ENCODE measurements around the gene MRPL23.

The MRPL23 gene

DNA sequence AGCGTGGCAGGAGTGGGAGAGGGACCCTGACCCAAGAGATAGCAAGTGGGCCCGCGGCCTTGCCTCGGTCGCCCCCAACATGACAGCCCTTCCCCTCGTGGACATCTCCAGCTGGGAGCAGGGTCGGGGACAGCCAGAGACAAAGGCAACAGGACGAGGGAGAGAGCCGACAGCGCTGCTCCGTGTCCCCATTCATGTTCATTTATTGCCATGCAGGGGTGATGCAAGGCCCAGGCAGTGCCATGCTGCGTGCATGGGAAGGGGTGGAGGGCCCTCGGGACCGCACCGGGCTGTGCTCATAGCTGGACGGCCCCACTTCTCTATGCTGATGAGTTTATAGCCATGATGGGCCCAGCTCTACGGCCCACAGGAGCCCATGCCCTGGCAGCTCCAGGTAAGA is 12.7 kb downstream of the MRPL23 start:
- DNase-seq = no peak

DNA sequence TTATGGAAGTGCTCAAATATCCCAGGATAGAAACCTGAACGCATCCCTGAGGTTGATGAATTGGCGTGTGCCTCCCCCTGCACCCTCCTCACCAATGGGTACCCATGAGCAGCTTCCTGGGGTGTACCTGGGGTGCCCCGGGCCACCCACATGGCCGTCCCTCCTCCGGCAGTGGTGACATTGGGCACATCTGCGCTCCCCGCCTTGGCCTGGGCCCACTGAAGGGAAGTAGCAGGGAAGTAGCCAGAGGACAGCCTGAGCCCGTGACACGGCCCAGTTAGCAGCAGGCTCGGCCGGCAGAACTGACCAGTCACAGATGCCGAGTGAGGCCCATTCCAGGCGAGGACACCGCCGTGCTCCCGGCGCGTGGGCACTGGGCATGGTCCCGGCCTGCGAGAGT is 16.7 kb downstream of the MRPL23 start:
- no peak for DNase-seq

DNA sequence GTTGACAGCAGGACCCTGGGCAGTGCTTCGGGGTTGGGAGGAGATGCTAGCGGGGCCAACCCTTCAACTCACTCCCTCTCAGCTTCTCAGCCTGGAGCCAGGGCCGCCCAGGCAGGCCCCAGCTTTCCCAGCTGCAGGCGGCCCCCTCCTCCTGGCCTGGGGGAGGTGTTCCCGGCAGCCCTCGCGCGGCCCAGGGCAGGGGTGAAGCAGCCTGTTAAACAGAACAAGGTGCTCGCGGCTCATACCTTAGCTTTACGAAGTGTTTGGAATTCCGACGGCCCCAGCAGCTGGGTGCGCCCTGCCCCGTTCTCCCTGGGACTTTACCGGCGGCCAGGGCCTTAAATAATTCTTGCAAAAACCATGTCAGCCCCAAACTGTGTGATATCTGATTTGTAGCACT is 17.2 kb downstream of the MRPL23 start:
- DNase-seq = no peak

DNA sequence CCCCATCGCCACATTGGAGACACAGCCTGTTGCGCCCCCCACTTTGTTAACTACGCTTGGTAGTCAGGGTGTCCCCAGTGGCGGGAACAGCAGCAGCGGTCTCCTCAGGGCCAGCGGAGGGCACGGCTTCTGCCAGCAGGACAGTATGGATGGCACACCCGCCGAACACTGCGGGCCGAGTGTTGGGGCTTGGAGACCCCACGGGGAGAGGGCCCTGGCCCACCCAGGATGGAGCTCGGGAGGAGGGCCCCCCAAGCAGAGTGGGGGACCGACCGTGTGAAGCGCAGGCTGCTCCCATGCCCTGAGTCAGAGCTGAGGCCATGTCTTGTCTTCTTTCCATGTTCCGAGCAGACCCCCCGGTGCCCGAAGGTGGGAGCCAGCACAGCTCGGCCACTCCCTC is 17.8 kb downstream of the MRPL23 start:
- DNase-seq = no peak

DNA sequence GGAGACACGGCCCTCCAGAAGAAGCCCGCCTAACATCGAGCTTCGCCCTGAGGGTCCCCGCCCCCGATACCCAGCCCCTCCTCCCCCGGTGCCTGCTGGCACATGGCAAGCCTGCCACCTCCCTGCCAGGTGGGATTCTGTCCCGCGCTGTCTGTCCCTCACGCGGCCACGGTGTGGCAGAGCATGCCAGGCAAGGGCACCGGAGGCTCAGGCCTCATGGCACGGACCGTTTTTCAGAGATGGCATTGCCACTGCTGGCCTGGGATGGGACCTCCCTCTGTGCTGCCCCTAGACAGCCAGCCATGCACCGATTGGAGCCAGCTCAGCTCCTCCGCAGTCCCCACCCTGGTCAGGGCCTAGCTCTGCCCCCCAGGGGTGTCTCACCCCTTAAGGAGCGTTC is 19.4 kb downstream of the MRPL23 start:
- DNase-seq = no peak

DNA sequence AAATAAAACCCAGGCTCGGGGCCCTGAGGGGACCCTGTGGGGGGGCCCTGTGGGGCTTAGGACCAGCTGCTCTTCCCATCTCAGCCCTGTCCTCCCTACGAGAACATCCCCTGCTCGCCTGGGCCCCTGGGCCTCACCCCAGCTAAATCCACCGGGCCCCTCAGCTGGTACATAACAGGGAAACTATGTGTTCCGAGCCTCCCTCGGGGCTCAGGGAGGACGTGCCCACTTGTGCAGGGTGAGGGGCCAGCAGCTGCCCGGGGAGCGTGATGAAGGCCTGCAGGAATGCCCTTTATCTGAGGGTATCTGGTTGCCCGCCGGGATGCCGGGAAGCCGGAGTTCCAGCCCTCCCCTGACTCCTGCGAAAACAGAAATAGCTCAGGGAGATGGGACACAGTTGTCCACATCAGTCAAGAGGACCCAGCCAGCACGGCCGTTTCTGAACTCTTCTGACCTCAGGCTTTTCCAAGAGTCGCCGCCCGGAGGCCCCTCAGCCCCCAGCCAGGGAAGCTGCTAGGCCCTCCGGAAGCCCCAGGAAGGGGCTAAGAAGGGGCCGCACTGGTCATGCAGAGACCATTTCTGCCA is 20.6 kb downstream of the MRPL23 start:
- DNase-seq = no peak

DNA sequence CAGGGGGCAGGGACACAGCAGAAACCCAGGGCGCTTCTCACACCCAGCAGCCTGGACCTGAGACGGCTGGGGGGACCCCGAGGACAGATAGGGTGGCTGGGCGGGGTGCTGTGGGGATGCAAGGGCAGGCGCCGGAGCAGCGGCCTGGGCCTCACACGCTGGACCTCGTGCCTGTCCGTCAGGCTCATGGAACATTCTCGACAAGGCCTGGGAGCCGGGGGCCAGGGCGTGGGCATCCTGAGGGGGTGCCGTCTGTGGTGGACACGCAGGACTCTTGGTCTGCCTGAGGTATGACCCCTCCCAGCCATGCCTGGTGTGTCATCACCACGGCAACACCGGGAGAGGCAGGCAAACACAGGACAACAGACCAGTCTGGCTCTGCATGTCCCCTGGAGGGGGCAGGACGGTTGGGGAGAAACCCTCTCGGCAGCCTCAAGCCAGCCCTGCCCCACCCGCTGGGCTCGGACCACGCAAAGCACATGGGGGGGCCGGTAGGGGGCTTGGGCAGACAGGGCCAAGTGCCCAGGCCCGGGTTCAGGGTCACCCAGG is 21.4 kb downstream of the MRPL23 start:
- no peak for DNase-seq

DNA sequence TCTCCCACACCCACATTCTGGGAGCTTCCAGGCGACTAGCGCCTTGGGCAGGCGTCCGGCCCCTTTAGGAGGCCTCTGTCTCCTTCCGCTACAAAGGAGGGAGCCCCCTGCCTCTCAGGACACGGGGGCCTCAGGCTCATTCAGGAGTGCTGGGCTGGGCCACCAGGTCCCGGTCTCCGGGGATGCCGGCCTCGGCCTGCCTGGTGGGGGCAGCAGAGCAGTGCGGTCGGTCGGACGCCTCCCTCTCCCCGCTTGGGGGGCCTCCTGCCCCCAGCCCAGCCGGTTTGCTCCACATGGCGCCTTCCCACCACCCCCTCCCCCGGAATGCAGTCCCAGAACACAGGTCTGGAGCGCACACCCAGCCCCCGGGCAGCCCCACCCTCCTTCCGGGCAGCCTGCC is 21.9 kb downstream of the MRPL23 start:
- DNase-seq = no peak

DNA sequence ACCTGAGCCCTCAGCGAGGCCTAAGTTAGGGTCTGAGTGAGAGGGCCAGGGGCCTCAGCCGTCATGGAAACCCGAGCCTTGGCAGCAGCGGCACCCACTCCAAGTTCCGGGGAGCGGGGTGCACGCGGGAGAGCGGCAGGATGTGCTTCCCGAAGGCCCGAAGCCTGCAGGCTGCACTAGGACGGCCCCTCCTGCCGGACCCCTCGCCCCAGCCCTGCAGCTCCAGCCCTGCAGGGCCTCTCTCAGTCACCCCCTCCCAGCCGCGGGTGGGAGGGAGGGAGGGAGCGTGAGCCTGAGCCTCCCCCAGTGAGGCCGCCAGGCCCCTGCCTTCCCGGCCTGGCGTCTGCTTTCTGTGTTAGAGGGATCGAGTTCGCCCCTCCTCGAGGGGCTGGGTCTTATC is 22.6 kb downstream of the MRPL23 start:
- no peak for DNase-seq

DNA sequence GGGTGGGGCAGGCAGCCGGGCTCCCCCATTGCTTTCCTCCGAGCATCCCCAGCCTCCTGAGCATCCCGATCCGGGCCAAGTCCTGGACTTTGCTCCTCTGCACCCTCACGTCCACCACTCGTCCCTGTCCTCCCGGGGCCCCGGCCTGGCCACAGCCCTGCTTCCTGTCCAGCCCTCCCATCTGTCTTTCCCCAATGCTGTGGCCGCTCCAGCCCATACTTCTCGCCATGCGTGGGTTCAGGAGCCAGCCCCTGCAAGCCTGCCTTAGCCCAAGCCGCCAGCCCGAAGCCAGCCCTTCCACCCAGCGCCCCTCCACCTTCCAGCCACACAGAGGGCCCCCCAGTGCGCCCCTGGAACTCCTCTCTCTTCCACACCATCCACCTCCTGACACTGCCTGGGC is 23.8 kb downstream of the MRPL23 start:
- DNase-seq = no peak

DNA sequence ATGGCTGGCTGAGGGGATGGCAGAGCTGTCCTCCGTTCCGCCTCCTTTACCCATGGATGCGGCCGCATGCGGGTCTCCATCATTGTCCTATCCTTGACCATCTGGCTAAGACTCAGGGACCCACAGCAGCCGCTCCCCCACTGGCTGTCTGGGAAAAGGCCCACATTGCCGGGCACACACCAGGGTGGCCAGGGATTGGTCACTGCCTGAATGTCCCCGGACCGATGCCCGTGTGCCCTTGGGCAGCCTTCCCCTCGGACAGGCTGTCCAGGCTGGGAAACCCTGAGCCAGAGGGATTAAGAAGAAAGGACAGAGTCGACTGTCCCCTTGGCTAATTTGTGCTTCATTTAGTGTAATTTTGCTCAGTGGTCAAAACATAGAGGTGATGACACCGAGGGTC is 28.1 kb downstream of the MRPL23 start:
- no peak for DNase-seq

DNA sequence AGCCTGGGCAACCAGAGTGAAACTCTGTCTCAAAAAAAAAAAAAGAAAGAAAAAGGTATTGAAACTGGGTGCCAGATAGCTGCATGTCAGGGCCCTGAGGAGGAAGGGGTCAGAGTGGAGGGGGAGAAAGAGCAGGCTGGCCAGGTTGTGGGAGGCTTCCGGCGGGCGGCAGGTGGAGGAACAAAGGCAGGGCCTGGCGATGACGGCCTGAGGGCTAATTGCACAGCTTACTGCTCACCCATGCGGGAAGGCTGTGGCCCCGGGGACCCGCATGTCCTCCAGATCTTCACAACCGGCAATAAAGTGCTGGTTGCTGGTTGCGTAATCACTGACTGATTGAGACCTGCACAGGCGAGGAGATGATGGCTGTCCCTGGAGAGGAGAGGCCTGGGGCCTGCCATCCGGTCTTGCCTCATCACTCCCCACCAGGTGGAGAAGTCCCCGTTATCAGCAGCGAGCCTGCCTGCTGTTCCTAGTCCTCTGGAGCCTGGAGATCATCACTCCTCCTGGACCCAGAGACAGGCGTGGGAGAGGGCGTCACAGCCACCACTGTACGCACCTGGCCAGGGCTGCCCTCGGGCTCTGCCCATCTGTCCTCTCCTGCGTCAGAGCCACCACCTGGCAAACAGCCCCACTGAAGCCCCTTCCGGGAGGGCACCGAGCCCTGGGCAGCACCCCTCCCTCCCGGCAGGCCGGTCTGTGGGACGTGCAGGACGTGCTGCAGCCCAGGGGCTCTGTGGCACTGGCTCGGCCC is 31.8 kb downstream of the MRPL23 start:
- DNase-seq = no peak

DNA sequence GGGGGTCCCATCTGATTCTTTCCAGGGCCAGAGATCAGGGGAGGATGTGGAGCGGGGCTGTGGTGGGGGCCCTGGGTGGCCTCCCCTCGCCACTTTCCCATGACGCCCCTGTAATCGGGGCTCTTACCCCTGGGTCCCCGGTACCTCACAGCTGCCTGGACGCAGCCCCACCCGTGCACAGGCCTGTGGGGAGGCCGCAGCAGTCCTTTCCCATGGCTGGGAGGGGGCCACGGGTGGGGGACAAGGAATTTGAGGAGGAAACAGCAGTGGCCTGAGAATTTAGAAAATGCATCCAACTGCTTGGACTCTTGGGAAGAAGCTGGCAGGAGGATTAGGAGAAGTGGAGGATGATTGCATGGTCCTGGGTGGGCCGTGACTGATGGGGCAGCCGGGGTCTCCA is 32.5 kb downstream of the MRPL23 start:
- no peak for DNase-seq

DNA sequence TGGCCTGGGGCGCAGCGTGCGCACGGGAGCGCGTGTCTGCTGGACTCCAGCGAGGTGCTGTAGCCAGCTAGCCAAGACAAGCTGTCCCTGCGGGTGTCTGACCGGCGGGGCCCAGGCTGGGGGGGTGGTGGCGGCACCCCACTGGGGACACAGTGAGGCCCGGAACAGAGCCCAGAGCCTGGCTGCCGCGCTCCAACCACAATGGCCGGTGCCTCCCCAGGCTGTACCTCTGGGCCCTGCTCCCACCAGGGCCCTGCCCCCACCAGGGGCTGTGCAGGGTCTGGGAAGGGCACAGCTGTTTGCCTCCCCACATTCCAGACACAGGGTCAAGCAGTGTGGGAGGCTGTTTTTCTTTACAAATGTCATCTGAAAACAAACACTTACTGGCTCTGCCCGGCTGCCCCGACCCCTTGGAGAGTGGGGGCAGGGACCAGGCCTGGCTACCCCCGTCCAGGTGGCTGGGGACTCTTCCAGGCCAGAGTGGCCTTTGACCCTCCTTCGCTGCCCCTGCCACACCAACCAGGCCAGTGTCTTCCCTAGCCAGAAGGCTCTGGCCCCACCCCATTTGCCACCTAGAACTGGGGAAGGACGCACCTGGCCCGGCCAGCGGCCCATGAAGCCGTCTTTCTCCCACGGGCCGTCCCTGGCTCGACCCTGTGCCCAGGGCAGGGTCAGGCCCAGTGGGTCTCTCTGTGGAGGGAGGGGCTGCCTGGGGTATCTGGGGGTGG is 35.9 kb downstream of the MRPL23 start:
- DNase-seq = no peak

DNA sequence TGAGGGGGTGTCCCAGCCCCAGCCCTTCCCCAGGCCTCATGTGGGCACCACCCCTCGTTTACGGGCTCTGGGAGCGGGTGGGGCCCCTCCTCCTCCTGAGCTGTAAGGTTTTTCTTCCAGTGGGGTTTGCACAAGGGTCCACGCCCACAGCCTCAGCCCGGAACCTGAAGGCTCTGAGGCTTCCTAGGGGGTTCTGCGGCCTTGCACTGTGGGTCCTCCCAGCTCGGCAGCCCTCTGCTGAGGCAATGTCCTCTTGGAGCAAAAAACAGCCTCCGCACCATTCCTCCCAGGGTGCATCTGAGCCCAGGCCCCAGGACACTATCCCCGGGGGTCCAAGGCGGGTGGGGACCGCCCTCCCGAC is 36.4 kb downstream of the MRPL23 start:
- DNase-seq = no peak

DNA sequence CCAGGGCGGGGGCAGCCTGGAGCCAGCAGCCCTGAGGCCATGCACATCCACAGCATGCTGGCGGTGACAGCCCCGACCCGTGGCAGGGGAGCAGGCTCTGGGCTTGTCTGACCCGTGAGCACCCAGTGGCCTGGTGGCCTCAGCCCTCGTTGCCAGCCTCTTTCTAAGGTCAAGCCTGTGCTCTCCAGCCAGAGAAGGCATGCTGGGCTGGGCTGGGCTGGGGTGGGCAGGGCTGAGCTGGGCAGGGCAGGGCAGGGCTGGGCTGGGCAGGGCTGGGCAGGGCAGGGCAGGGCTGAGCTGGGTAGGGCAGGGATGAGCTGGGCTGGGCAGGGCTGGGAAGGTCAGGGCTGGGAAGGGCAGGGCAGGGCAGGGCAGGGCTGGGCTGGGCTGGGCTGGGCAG is 39.9 kb downstream of the MRPL23 start:
- no peak for DNase-seq

DNA sequence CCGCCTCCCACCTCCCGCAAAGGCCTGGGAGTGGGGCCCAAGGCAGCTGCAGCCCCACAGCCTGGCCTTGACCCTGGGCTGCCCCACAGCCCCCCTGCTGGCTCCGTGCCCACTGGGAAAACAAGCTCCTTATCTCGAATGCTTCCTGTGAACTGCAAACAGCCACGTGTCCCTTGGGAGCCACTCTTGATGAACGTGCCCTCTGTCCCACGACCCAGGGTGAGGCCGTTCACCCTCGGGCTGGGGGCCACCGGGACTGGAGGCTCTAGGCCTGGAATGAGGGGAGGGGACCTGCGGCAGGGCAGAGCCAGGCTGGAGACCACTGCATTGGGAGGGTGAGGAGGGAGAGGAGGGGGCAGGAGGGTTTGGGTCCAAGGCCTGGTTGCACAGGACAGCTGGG is 41.0 kb downstream of the MRPL23 start:
- no peak for DNase-seq

DNA sequence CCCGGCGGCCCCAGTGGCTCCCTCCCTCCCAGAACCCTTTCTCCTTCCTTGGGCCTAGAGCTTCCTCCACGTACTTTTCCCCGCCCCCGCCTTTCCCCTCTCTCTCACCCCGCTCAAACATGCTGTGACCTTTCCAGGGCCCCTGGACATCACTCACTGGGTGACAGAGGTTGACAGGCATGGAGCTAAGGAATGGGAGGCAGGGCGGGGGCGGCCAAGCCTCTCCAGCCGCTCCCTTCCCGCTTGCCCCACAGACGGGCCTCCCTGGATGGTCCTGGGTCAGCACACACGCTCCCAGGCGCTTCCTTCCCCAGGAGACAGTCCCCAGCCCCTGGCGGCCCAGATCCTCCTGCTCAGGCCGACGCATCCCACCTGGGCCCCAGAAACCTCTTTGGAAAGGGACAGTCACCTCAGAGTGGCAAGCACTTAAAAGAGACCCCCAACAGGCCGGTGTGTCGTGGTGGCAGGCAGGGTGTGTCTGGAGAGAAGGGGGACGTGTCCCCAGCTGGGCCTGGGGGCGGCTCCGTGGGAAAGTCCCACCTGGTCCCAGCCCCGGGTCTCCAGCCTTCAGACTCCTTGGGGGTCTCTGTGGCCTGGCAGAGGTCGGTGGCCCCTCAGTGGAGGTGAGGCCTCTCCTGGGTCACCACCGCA is 41.7 kb downstream of the MRPL23 start:
- no peak for DNase-seq

DNA sequence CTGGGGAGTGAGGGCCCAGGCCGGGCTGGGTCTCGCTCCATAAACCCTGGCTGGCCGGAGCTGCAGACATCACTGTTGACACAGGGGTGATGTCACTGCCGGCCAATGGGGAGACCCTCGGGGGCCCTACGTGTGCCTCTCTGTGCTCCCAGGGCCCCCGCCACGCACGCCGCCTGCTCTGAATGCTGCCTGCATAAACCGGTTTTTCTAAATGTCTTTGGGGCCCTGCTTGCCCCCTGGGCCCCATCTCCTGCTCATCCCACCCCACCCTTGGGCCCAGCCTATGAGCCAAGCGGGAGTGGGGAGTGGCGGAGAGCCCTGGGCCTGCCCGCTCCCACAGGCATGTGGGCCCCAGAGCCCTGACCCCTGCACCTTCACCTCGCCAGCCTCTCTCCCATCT is 42.8 kb downstream of the MRPL23 start:
- no peak for DNase-seq

DNA sequence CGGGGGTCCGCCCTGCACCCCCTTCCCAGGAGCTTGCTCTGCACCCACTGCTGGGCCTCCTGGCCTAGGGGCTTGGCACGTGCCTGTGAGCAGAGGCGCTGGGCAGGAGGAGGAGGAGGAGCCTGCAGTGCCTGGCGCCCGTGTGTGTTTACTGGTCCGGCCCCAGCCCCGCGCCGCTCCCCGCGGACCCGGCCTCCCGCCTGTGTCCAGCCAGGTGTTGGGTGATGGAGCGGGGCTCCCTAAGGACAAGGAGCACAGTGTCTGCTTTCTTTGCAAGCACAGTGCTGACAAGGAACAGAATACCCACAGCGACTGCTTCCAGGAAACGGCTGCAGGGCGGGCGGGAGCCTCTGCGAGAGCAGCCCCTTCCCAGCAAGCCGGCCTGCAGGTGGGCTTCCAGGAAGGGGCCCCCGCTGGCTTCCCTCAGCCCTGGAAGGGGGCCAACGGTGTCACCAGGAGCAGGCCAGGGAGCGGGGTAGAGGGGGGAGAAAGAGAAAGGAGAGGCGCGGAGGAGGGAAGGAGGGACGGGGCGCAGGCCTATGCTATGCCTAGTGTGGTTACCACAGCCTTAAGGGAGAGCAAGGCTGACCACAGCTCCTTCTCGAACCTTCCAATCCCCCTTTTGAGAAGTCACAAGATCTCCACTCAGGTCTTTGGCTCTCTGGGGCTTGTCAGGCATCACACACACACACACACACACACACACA is 43.9 kb downstream of the MRPL23 start:
- DNase-seq = no peak

DNA sequence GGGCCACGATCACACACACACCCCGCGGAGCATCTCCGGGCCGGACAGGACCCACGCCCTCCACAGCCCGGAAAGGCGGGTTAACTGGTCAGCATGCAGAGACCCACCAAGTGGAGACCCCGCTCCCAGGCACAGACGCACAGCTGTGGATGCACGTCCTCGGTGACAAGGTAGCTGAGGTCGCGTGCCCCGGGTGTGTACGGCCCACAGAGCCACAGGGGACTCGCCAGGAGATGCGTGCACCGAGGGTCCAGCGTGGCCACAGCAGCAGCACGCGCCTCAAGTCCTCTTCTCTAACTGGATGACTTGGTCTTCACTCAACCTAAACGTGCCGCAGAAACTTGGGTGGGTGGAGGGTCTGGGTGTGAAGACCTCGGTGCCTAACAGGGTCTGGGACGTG is 45.0 kb downstream of the MRPL23 start:
- DNase-seq = no peak

DNA sequence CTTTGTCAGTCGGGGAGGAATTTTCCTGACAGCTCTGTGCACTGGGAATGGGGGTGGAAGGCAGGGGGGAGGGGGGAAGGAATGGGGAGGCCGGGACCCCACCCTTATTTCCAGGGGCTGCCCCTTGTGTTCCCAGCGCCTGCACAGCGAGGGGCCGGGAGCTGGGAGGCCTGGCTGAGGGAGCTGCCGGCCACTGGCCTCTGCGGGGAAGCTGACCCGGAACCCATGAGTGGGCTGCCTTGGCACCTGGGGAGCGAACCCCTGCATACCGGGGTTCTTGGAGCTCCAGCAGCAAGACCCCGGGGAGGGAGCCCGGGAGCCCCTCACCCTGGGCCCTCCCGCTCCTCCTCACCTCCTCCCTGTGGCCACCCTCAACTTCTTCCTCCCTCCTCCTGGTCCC is 47.0 kb downstream of the MRPL23 start:
- DNase-seq = no peak

DNA sequence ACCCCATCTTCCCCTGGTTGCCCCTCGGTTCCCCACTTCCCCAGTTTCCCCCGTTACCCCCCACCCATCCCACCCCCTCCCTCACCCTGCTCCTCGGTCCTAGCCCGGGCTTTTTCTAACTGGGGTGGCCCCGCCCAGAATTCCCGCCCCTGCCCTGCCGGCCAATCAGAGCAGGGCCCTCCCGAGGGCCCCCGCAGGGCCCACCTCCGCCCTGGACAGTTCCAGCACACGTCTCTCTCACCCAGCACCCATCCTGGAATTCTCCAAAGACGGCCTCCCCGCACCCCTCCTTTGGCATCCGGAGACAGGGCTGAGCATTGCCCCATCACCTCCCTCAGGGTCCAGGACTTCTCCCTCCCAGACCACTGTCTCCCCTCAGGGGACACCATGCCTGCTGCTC is 50.6 kb downstream of the MRPL23 start, which contains the start of gene H19:
Gene H19 (minus strand): TSS at position 88 of the 400 bp plus-strand sequence.
- no peak for DNase-seq

Data from GOT3 (cell line).